GM19463 (cell line): ENCODE measurements around the gene GSTT2.
A peak's percentile ranks its signal among the peaks of the same experiment; 100 is the strongest.
"Not testable (repeated sequence)": the region's sequence is repeated elsewhere in the genome, so short reads cannot be mapped to it uniquely, and the experiment has no call there.

Experiments
- ATAC-seq: cut with Tn5 transposase; IDR thresholded peaks from one replicate; pipeline ENCODE4 v1.9.1; 2021; ENCODE audit warnings: mild to moderate bottlenecking, moderate library complexity; ENCODE audit not compliant: unreplicated experiment

Gene GSTT2

GRCh38 chr22:23974345-23974744 lies 5.6 kb upstream of the GSTT2 start, which contains the start of gene DDT:
Gene DDT, minus strand, starts transcription at chr22:23974441. Its CDS starts 27 bp downstream, at chr22:23974414.
- peak; percentile 97 for ATAC-seq

GRCh38 chr22:23974836-23975352 lies 5.0 kb upstream of the GSTT2 start:
- not testable (repeated sequence) for ATAC-seq

GRCh38 chr22:23977304-23977703 lies 2.6 kb upstream of the GSTT2 start:
- ATAC-seq = not testable (repeated sequence)

GRCh38 chr22:23980567-23980966 lies 633 bp downstream of the GSTT2 start:
- not testable (repeated sequence) for ATAC-seq

- ATAC-seq = no peak
Observed at GRCh38 chr22:23984430-23984829, 4.5 kb downstream of the GSTT2 start.

GRCh38 chr22:23986089-23986488 lies 6.2 kb downstream of the GSTT2 start:
- ATAC-seq = not testable (repeated sequence)

- ATAC-seq = not testable (repeated sequence)
Observed at GRCh38 chr22:23986538-23987178, 6.7 kb downstream of the GSTT2 start.

GRCh38 chr22:23989583-23990244 lies 9.8 kb downstream of the GSTT2 start:
- not testable (repeated sequence) for ATAC-seq

- not testable (repeated sequence) for ATAC-seq
Observed at GRCh38 chr22:23993080-23993479, 13.1 kb downstream of the GSTT2 start.

- ATAC-seq = not testable (repeated sequence)
Observed at GRCh38 chr22:23993581-23994177, 13.7 kb downstream of the GSTT2 start.

GRCh38 chr22:23997092-23997491 lies 17.2 kb downstream of the GSTT2 start:
- no peak for ATAC-seq

- not testable (repeated sequence) for ATAC-seq
Observed at GRCh38 chr22:23999779-24000178, 19.8 kb downstream of the GSTT2 start.

GRCh38 chr22:24001314-24001713 lies 21.4 kb downstream of the GSTT2 start:
- ATAC-seq = no peak

- no peak for ATAC-seq
Observed at GRCh38 chr22:24002272-24002671, 22.3 kb downstream of the GSTT2 start.

GRCh38 chr22:24002851-24003250 lies 22.9 kb downstream of the GSTT2 start:
- no peak for ATAC-seq

- ATAC-seq = no peak
Observed at GRCh38 chr22:24003887-24004286, 24.0 kb downstream of the GSTT2 start.

- ATAC-seq = no peak
Observed at GRCh38 chr22:24005201-24005600, 25.3 kb downstream of the GSTT2 start, which contains the start of gene GSTT4. Gene GSTT4, minus strand, starts transcription at chr22:24005453. Its CDS starts 97 bp downstream, at chr22:24005356.

GRCh38 chr22:24006207-24006913 lies 26.4 kb downstream of the GSTT2 start:
- ATAC-seq = no peak

- ATAC-seq = no peak
Observed at GRCh38 chr22:24006914-24007214, 26.9 kb downstream of the GSTT2 start.

GRCh38 chr22:24007253-24008021 lies 27.5 kb downstream of the GSTT2 start:
- ATAC-seq = no peak

- no peak for ATAC-seq
Observed at GRCh38 chr22:24008022-24008283, 28.0 kb downstream of the GSTT2 start.
